Measurements from ENCODE around the gene RPLP1. TPM values are rescaled to one million over a fixed set of nuclear protein-coding genes. Genes with fewer than 3 reads are reported as not detected.

The RPLP1 gene
- polyA plus RNA-seq, 1 donor (not counting 4 experiments of a cell fraction or from before 2014, with no cell fraction given): 755 TPM

- H3K9ac ChIP-seq (ENCODE audit: control insufficient read depth, extremely low read depth, insufficient read depth, low read length): no peak overlapping the region
- no peak overlapping the region for H3K4me2 ChIP-seq (ENCODE audit: control insufficient read depth, extremely low read depth, insufficient read depth, low read depth, low read length)
- TF ChIP-seq EZH2 (IDR thresholded peaks at IDR 0.05; ENCODE audit: low read length) (no peak), CTCF (optimal IDR thresholded peaks at IDR 0.05 in 1 of 3, IDR thresholded peaks at IDR 0.05 in 1 of 3, conservative IDR thresholded peaks at IDR 0.05 in 1 of 3; ENCODE audit: extremely low read depth in 1 of 3, insufficient read depth in 2 of 3, low read length in 3 of 3) (no peak)
- H3K4me3 ChIP-seq (ENCODE audit: control insufficient read depth in 2 of 3, extremely low read depth in 1 of 3, insufficient read depth in 2 of 3, low read depth in 1 of 3, low read length in 3 of 3): no peak overlapping the region
- no peak overlapping the region for H3K27ac ChIP-seq (ENCODE audit: control insufficient read depth, insufficient read depth, low read length)
- H4K20me1 ChIP-seq (ENCODE audit: control insufficient read depth, extremely low read depth, insufficient read depth, low read length): no peaks in the 10 kb centered on the region
- dilution Hi-C loops (cut with MboI; ENCODE audit: extremely low pct_ligation_motif_present, low sequenced_read_pairs): no loop called here
- no peak overlapping the region for H2AFZ ChIP-seq (ENCODE audit: control insufficient read depth, low read length)
- no peaks in the 10 kb centered on the region for H3K9me1 ChIP-seq (ENCODE audit: control insufficient read depth, extremely low read depth, insufficient read depth, low read length)
- no peaks in the 10 kb centered on the region for H3K79me2 ChIP-seq (ENCODE audit: control insufficient read depth, insufficient read depth, low read length)
- H3K9me3 ChIP-seq (ENCODE audit: control insufficient read depth, low read depth, low read length): no peaks in the 10 kb centered on the region
- no peaks in the 10 kb centered on the region for H3K36me3 ChIP-seq (ENCODE audit: control insufficient read depth in 2 of 2, extremely low read depth in 1 of 2, insufficient read depth in 2 of 2, low read length in 2 of 2)
- DNase-seq (ENCODE audit: low read depth, low spot score) (no peak), FAIRE-seq (no peak)
- H3K4me1 ChIP-seq (ENCODE audit: control insufficient read depth, extremely low read depth, insufficient read depth, low read length): no peaks in the 10 kb centered on the region
- H3K27me3 ChIP-seq (ENCODE audit: control insufficient read depth, extremely low read depth, insufficient read depth, low read length): peaks cover 9% of the 10 kb centered on the region
These were observed 46.4 kb downstream of the RPLP1 start for GRCh38 chr15:69498987-69499386.

GRCh38 chr15:69499521-69500211, 47.0 kb downstream of the RPLP1 start:
- FAIRE-seq (no peak), DNase-seq (ENCODE audit: low read depth, low spot score) (no peak)
- Histone ChIP-seq H3K4me2 (ENCODE audit: control insufficient read depth, extremely low read depth, insufficient read depth, low read depth, low read length) (no peak overlapping the region), H3K9me1 (ENCODE audit: control insufficient read depth, extremely low read depth, insufficient read depth, low read length) (no peaks in the 10 kb centered on the region), H3K4me1 (ENCODE audit: control insufficient read depth, extremely low read depth, insufficient read depth, low read length) (no peaks in the 10 kb centered on the region), H3K36me3 (ENCODE audit: control insufficient read depth in 2 of 2, extremely low read depth in 1 of 2, insufficient read depth in 2 of 2, low read length in 2 of 2) (no peaks in the 10 kb centered on the region), H3K27me3 (ENCODE audit: control insufficient read depth, extremely low read depth, insufficient read depth, low read length) (peaks cover 13% of the 10 kb centered on the region), H3K27ac (ENCODE audit: control insufficient read depth, insufficient read depth, low read length) (no peak overlapping the region), H4K20me1 (ENCODE audit: control insufficient read depth, extremely low read depth, insufficient read depth, low read length) (no peaks in the 10 kb centered on the region), H3K79me2 (ENCODE audit: control insufficient read depth, insufficient read depth, low read length) (no peaks in the 10 kb centered on the region), H2AFZ (ENCODE audit: control insufficient read depth, low read length) (no peak overlapping the region), H3K9me3 (ENCODE audit: control insufficient read depth, low read depth, low read length) (no peaks in the 10 kb centered on the region), H3K4me3 (ENCODE audit: control insufficient read depth in 2 of 3, extremely low read depth in 1 of 3, insufficient read depth in 2 of 3, low read depth in 1 of 3, low read length in 3 of 3) (no peak overlapping the region), H3K9ac (ENCODE audit: control insufficient read depth, extremely low read depth, insufficient read depth, low read length) (no peak overlapping the region)
- dilution Hi-C loops (cut with MboI; ENCODE audit: extremely low pct_ligation_motif_present, low sequenced_read_pairs): no loop called here
- TF ChIP-seq EZH2 (IDR thresholded peaks at IDR 0.05; ENCODE audit: low read length): no peak
- no peak for TF ChIP-seq CTCF (optimal IDR thresholded peaks at IDR 0.05 in 1 of 3, IDR thresholded peaks at IDR 0.05 in 1 of 3, conservative IDR thresholded peaks at IDR 0.05 in 1 of 3; ENCODE audit: extremely low read depth in 1 of 3, insufficient read depth in 2 of 3, low read length in 3 of 3)
